Testis (tissue), 2 donors: Measurements from ENCODE around the gene USH1G.

Source experiments
- CTCF ChIP-seq, 3 experiments: fragments of 450-650 bp in 2 of 3; fragments of 200-600 bp in 1 of 3; sonication (generic) in 1 of 3; IDR thresholded peaks; one replicate each; pipeline ENCODE4 v1.5.1; 2016 to 2019; ENCODE audit warnings: antibody characterized with exemption in 3 of 3, mild to moderate bottlenecking in 2 of 3, moderate library complexity in 1 of 3
- POLR2A ChIP-seq: fragments of 450-650 bp; IDR thresholded peaks from one replicate; pipeline ENCODE4 v1.6.1; 2017; ENCODE audit warnings: antibody characterized with exemption, mild to moderate bottlenecking, moderate library complexity

- TF ChIP-seq POLR2A, result no peak
- no peak for TF ChIP-seq CTCF (IDR thresholded peaks at IDR 0.05)
Observed at GRCh38 chr17:74950207-74950606, 27.2 kb upstream of the USH1G start.
